HEK293T (cell line): ENCODE data around the gene PDE7B.

Experiments
- FOXA1 ChIP-seq: fragments of 450-650 bp; IDR thresholded peaks from 2 replicates; pipeline ENCODE4 v1.6.1; 2016; ENCODE audit warnings: mild to moderate bottlenecking
- NFRKB ChIP-seq: fragments of 450-650 bp; IDR thresholded peaks from 2 replicates; pipeline ENCODE4 v1.6.1; 2016; ENCODE audit warnings: mild to moderate bottlenecking, moderate library complexity
- SP1 ChIP-seq: fragments of 450-650 bp; IDR thresholded peaks from 2 replicates; pipeline ENCODE4 v1.6.1; 2017
- TARDBP ChIP-seq: fragments of 450-650 bp; IDR thresholded peaks from 2 replicates; pipeline ENCODE4 v1.6.1; 2016

GRCh38 chr6:135854799-135855198, 3.3 kb downstream of the PDE7B start:
- TF ChIP-seq TARDBP (no peak), SP1 (no peak), NFRKB (no peak), FOXA1 (no peak)
